GM18951 (cell line): Measurements from ENCODE around the gene OR51E1.
A peak's percentile ranks its signal among the peaks of the same experiment; 100 is the strongest.

Source experiments
- POLR2A ChIP-seq: IDR thresholded peaks from 4 replicates; pipeline ENCODE4 v1.6.1; 2011; ENCODE audit warnings: mild to moderate bottlenecking; ENCODE audit not compliant: insufficient read length, insufficient read depth; ENCODE audit errors: extremely low read depth
- in situ Hi-C: fragments of 300-500 bp; cut with MboI; formaldehyde crosslinking; loops from one replicate; pipeline ENCODE4 v1.12.0; 2022; ENCODE audit warnings: low sequenced_read_pairs, mixed read lengths, inconsistent platforms; ENCODE audit not compliant: unreplicated experiment

OR51E1 gene, protein sequence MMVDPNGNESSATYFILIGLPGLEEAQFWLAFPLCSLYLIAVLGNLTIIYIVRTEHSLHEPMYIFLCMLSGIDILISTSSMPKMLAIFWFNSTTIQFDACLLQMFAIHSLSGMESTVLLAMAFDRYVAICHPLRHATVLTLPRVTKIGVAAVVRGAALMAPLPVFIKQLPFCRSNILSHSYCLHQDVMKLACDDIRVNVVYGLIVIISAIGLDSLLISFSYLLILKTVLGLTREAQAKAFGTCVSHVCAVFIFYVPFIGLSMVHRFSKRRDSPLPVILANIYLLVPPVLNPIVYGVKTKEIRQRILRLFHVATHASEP

GRCh38 chr11:4643682-4644081 lies at the start of gene OR51E1:
Gene OR51E1, plus strand, starts transcription at chr11:4643982. Its CDS starts 8,545 bp downstream, at chr11:4652527.
- in situ Hi-C loops = no loop called here

GRCh38 chr11:4605057-4605456 lies 38.7 kb upstream of the OR51E1 start:
- no peak for TF ChIP-seq POLR2A
- in situ Hi-C loops = loop anchor here (25.0 kb wide), 1 partner anchor 782 kb away; the partner anchor contains the start of gene OR51M1

More at GRCh38 chr11:4643682-4644081, at the start of gene OR51E1:
- TF ChIP-seq POLR2A = no peak

GRCh38 chr11:4606231-4607015 lies 37.4 kb upstream of the OR51E1 start:
- in situ Hi-C loops = loop anchor here (25.0 kb wide), 1 partner anchor 781 kb away; the partner anchor contains the start of gene OR51M1
- TF ChIP-seq POLR2A = no peak

DNA sequence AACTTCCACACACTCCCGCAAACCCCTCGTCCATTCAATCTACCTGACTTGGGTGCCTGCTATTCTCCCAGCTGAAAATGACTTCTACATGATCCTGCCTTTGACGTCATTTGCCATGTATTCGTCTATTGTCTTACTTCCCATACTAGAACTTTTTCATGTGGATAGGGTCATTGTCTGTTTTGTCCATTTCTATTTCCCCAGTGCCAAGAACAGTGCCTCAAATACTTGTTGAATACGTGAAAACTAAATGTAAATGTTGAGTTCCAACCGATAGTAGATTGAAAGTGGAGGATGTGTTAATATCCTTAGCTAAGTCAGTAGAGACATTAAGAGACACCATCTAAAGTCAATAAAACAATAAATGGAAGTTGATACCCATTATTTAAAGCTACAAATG lies 36.7 kb upstream of the OR51E1 start:
- in situ Hi-C loops = loop anchor here (25.0 kb wide), 1 partner anchor 780 kb away; the partner anchor contains the start of gene OR51M1
- no peak for TF ChIP-seq POLR2A

DNA sequence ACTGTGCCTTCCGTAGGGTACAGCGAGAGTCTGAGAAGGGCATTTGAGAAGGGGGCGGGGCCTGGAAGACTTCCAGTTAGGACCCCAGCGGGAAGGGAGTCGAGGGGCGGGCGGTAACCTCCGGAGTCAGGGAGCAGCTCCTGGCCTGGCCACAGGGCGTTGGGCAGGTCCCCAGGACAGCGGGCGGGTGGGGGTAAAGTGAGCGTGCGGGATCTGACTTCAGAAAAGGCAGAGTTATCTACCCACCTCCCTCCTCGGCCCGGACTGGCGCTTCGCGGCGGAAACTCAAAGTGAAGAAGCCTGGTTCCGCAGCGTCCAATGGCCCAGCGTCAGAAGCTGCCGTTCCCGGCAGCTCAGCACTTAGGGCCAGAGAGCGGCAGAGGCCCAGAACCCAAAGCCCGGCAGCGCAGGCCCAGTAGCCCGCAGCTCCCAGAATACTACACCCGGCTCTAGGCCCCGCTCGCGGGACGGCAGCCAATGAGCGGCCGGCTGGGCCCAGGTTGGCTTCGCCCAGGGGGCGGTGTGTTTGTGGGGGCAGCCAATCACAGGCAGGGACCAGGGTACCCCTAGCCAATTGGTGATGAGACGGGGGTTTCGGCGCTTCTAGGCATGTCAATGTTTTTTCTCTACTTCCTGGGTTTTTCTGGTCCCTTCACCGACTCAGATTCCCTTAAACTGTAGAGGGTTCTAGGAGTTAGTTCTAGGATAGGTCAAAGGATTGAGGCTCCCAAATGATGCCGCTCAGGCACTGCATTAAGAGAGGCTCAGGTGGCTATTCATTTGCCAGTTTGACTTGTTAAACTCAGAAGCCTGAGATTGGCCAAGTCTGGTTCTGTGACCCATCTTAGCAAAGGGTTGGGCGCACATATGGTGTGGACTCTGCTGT lies 35.8 kb upstream of the OR51E1 start, which contains the start of gene TRIM68:
Gene TRIM68 (minus strand): TSS at position 451 of the 886 bp plus-strand sequence. CDS start 2,727 bp downstream, outside the sequence.
- in situ Hi-C loops = loop anchor here (25.0 kb wide), 1 partner anchor 779 kb away; the partner anchor contains the start of gene OR51M1
- peak; percentile 79 for TF ChIP-seq POLR2A

- TF ChIP-seq POLR2A = no peak
- in situ Hi-C loops = loop anchor here (25.0 kb wide), 1 partner anchor 777 kb away; the partner anchor contains the start of gene OR51M1
These were observed 33.4 kb upstream of the OR51E1 start for GRCh38 chr11:4610258-4610935.

DNA sequence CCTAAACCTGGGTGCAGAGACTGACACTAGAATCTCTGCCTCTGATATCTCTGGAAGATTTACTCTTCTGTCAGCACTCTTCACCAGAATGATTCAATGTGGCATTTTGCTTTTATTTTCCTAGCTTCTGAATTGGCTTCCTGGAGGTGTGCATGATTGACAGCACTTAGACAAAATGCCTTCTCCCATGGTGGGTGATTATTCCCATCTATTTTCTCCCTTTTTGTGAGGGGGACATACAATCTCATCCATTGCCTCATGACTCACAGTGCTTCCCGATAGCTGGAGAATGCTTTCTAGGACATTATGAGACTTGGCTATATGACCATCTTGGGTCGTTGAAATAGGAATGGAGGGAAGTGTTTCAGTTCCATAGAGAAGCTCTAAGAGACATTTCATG lies 31.8 kb upstream of the OR51E1 start:
- in situ Hi-C loops = loop anchor here (25.0 kb wide), 1 partner anchor 775 kb away; the partner anchor contains the start of gene OR51M1
- TF ChIP-seq POLR2A = no peak

GRCh38 chr11:4615856-4616444 lies 27.8 kb upstream of the OR51E1 start:
- in situ Hi-C loops = loop anchor here (25.0 kb wide), 1 partner anchor 771 kb away; the partner anchor contains the start of gene OR51M1
- TF ChIP-seq POLR2A = no peak

- in situ Hi-C loops = loop anchor here (25.0 kb wide), 1 partner anchor 768 kb away; the partner anchor contains the start of gene OR51M1
- TF ChIP-seq POLR2A = no peak
These were observed 24.3 kb upstream of the OR51E1 start for GRCh38 chr11:4619514-4619913.

GRCh38 chr11:4626207-4627099 lies 17.3 kb upstream of the OR51E1 start:
- TF ChIP-seq POLR2A = no peak
- in situ Hi-C loops = no loop called here
